GM12878 (cell line): Measurements from ENCODE around the gene PPL. TPM values are rescaled to one million over a fixed set of nuclear protein-coding genes. Genes with fewer than 3 reads are reported as not detected.

Experiments used
- ATAC-seq: fragments of 200-7000 bp; cut with Tn5 transposase; 3 replicates; pipeline ENCODE4 v1.9.1; 2020; ENCODE audit warnings: mild to moderate bottlenecking, moderate library complexity
- BruUV-seq: library from RNA; stranded (reverse); fragments of 400-500 nt; replicated peaks from 2 replicates; lab custom pipeline; 2021; lab: Mats Ljungman, UMichigan
- CTCF ChIA-PET: fragments of 300-600 bp; sonication (Branson Sonifier 250); formaldehyde crosslinking; extraction: SDS; loops from one replicate; lab custom pipeline; 2021; ENCODE audit warnings: inconsistent platforms; lab: Yijun Ruan, JAX
- POLR2A ChIA-PET: fragments of 350-600 bp; formaldehyde crosslinking; extraction: SDS; loops from one replicate; lab custom pipeline; 2021; ENCODE audit warnings: inconsistent platforms; lab: Charles Lee
- RAD21 ChIA-PET: fragments of 300-600 bp; sonication (Branson Sonifier 250); formaldehyde crosslinking; loops from one replicate; lab custom pipeline; 2023; ENCODE audit warnings: antibody characterized with exemption; ENCODE audit not compliant: unreplicated experiment; lab: Charles Lee
- SMC1A ChIA-PET: fragments of 300-600 bp; sonication (Branson Sonifier 250); formaldehyde crosslinking; loops from one replicate; lab custom pipeline; 2023; ENCODE audit not compliant: unreplicated experiment, uncharacterized antibody; lab: Charles Lee
- DNase-seq: peaks from one replicate; pipeline ENCODE4 v3.0.0-alpha.2; 2011; ENCODE audit warnings: low read depth, low spot score
- FAIRE-seq: peaks from 3 replicates; lab custom pipeline; 2011; peaks lifted over from hg19 to GRCh38; lab: Jason Lieb, UNC
- H2AFZ ChIP-seq: 2 replicates; pipeline ENCODE4 v1.6.0; 2011; ENCODE audit warnings: low read depth, low read length, control low read depth; ENCODE audit not compliant: control insufficient read depth
- H3K27ac ChIP-seq: 2 replicates; pipeline ENCODE4 v1.5.1; 2011; ENCODE audit warnings: control low read depth; ENCODE audit not compliant: control insufficient read depth, insufficient read depth
- H3K27me3 ChIP-seq, 2 experiments: replicated peaks in 1 of 2; 2 replicates each; pipeline versions ENCODE4 v1.6.0 to v1.6.1; 2011; ENCODE audit warnings: low read length in 1 of 2; ENCODE audit not compliant: control insufficient read depth in 2 of 2, insufficient read depth in 2 of 2
- H3K36me3 ChIP-seq, 2 experiments: 2 replicates each; pipeline ENCODE4 v1.5.1; 2011; ENCODE audit warnings: low read length in 1 of 2; ENCODE audit not compliant: control insufficient read depth in 2 of 2, insufficient read depth in 2 of 2
- H3K4me1 ChIP-seq: 2 replicates; pipeline ENCODE4 v1.6.1; 2011; ENCODE audit warnings: mild to moderate bottlenecking, low read length, moderate library complexity, mixed read lengths; ENCODE audit not compliant: control insufficient read depth, insufficient read depth
- H3K4me2 ChIP-seq: 2 replicates; pipeline ENCODE4 v1.6.0; 2011; ENCODE audit warnings: control low read depth; ENCODE audit not compliant: control insufficient read depth, insufficient read depth
- H3K4me3 ChIP-seq: fragments of 200-600 bp; sonication (generic); 2 replicates; pipeline ENCODE4 v1.5.1; 2016
- H3K79me2 ChIP-seq: 2 replicates; pipeline ENCODE4 v1.6.0; 2011; ENCODE audit warnings: low read length; ENCODE audit not compliant: control insufficient read depth, insufficient read depth
- H3K9ac ChIP-seq: 2 replicates; pipeline ENCODE4 v1.8.0; 2011; ENCODE audit warnings: low read length, control low read depth, mixed read lengths; ENCODE audit not compliant: control insufficient read depth, insufficient read depth
- H3K9me3 ChIP-seq: replicated peaks from 3 replicates; pipeline ENCODE4 v1.5.1; 2011; ENCODE audit warnings: mild to moderate bottlenecking, low read length; ENCODE audit not compliant: control insufficient read depth, insufficient read depth
- H4K20me1 ChIP-seq: 2 replicates; pipeline ENCODE4 v1.6.0; 2011; ENCODE audit not compliant: control insufficient read depth, insufficient read depth
- EED ChIP-seq: sonication (generic); IDR thresholded peaks from 2 replicates; pipeline ENCODE4 v1.6.1; 2016; ENCODE audit warnings: antibody characterized with exemption, low read depth
- FOS ChIP-seq: IDR thresholded peaks from 3 replicates; pipeline ENCODE4 v1.6.1; 2011; ENCODE audit warnings: borderline replicate concordance; ENCODE audit not compliant: insufficient read length; ENCODE audit errors: extremely low read depth
- TAF1 ChIP-seq: IDR thresholded peaks from 2 replicates; pipeline ENCODE4 v1.6.1; 2011; ENCODE audit warnings: mild to moderate bottlenecking, low read depth, low read length, borderline replicate concordance
- WGBS: methylation state at CpG from one replicate; pipeline ENCODE4 v1.1.6; 2016; ENCODE audit warnings: low lambda C conversion rate; ENCODE audit not compliant: insufficient replicate concordance, insufficient coverage; ENCODE audit errors: missing lambda C conversion rate; 5-methylcytosine and 5-hydroxymethylcytosine counted together
- in situ Hi-C: fragments of 300-500 bp; cut with MboI; formaldehyde crosslinking; loops from 9 replicates; pipeline ENCODE4 v1.14.3; 2018; ENCODE audit warnings: mixed read lengths
- intact Hi-C: fragments of 100-400 bp; cut with micrococcal nuclease; formaldehyde crosslinking; loops from one replicate; pipeline ENCODE4 v1.14.2; 2022; ENCODE audit not compliant: unreplicated experiment
- polyA plus RNA-seq, 11 experiments: library from polyadenylated mRNA; depleted of rRNA in 4 of 11; unstranded in 6 of 11; stranded (reverse) in 5 of 11; fragments of >200 nt; fragmentation: Nextera tagmentation in 4 of 11; fragmentation: Illumina TruSeq in 1 of 11; extraction: Ambion mirVana in 4 of 11; extraction: Trizol in 1 of 11; gene quantifications; 1 replicate in 1 of 11; 2 replicates in 10 of 11; pipeline versions ENCODE4 v1.2.1 to v1.2.3, GENCODE V29; 2011 to 2016; ENCODE audit warnings: inconsistent platforms in 2 of 11, missing spikeins in 2 of 11, low read depth in 1 of 11
- total RNA-seq, 4 experiments: library from RNA; depleted of rRNA in 3 of 4; stranded (reverse); fragments of >200 nt in 3 of 4; fragmentation: Illumina TruSeq in 1 of 4; extraction: Trizol in 1 of 4; gene quantifications; 2 replicates each; pipeline versions ENCODE4 v1.2.1 to v1.2.3, GENCODE V29; 2013 to 2021
- TF ChIP-seq, protein P1 (sequence below): fragments of 150-350 bp; IDR thresholded peaks from 2 replicates; pipeline ENCODE4 v1.6.1; 2016; ENCODE audit warnings: low read depth, low read length

The PPL gene
- total and polyA plus RNA-seq, 10 of the 15 experiments (the other 5 are each of a cell fraction or from before 2014, with no cell fraction given), result 0.03 to 0.47 (median 0.05) TPM; not detected in 2

DNA sequence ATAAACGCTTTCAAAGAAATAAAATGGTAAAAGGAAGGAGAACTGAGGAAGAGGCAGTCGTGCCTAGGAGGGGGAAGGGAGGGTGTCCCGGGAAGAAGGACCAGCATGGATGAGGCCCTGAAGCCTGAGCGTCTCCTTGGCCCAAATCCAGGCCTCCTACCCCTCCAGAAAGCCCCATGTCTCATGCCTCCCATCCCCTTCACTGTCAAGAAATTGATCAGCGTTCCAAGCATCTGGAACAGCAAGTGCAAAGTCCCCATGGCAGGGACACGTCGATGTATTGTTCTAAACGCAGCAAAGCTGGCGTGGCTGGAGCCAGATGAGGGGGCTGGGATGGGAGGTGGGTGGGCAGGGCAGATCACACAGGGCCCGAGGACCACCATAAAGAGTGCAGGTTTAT is 43.7 kb upstream of the PPL start:
- H3K27me3 ChIP-seq, result no peaks in the 10 kb centered on the region; a peak in 1 of 4 replicates
- ChIA-PET SMC1A (no interaction called here), RAD21 (no interaction called here), POLR2A (no interaction called here), CTCF (no interaction called here)
- WGBS, result 41% methylated on average over 10 of the region's 10 CpGs
- no peak overlapping the region for H3K4me2 ChIP-seq
- intact Hi-C loops (no loop called here), in situ Hi-C loops (no loop called here)
- no peaks in the 10 kb centered on the region for H4K20me1 ChIP-seq
- DNase-seq (no peak), FAIRE-seq (no peak), ATAC-seq (no peak)
- H3K36me3 ChIP-seq, result no peaks in the 10 kb centered on the region
- no TSS peak for BruUV-seq
- no peaks in the 10 kb centered on the region for H3K79me2 ChIP-seq
- no peak overlapping the region for H3K27ac ChIP-seq
- H3K9ac ChIP-seq, result no peak overlapping the region
- H3K4me3 ChIP-seq, result no peak overlapping the region
- TF ChIP-seq TAF1 (no peak), FOS (no peak), EED (no peak)
- TF ChIP-seq, protein P1, sequence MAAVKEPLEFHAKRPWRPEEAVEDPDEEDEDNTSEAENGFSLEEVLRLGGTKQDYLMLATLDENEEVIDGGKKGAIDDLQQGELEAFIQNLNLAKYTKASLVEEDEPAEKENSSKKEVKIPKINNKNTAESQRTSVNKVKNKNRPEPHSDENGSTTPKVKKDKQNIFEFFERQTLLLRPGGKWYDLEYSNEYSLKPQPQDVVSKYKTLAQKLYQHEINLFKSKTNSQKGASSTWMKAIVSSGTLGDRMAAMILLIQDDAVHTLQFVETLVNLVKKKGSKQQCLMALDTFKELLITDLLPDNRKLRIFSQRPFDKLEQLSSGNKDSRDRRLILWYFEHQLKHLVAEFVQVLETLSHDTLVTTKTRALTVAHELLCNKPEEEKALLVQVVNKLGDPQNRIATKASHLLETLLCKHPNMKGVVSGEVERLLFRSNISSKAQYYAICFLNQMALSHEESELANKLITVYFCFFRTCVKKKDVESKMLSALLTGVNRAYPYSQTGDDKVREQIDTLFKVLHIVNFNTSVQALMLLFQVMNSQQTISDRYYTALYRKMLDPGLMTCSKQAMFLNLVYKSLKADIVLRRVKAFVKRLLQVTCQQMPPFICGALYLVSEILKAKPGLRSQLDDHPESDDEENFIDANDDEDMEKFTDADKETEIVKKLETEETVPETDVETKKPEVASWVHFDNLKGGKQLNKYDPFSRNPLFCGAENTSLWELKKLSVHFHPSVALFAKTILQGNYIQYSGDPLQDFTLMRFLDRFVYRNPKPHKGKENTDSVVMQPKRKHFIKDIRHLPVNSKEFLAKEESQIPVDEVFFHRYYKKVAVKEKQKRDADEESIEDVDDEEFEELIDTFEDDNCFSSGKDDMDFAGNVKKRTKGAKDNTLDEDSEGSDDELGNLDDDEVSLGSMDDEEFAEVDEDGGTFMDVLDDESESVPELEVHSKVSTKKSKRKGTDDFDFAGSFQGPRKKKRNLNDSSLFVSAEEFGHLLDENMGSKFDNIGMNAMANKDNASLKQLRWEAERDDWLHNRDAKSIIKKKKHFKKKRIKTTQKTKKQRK, result no peak
- peaks cover 5% of the 10 kb centered on the region; the same call in 1 of the 3 replicates for H3K9me3 ChIP-seq
- H2AFZ ChIP-seq, result no peak overlapping the region
- H3K4me1 ChIP-seq, result peaks cover 8% of the 10 kb centered on the region
